ENCODE results near the gene USH1C.

Gene USH1C

GRCh38 chr11:17526326-17526725 is 17.9 kb downstream of the USH1C start:
- no peak for DNase-seq (ENCODE audit: low read depth)

DNA sequence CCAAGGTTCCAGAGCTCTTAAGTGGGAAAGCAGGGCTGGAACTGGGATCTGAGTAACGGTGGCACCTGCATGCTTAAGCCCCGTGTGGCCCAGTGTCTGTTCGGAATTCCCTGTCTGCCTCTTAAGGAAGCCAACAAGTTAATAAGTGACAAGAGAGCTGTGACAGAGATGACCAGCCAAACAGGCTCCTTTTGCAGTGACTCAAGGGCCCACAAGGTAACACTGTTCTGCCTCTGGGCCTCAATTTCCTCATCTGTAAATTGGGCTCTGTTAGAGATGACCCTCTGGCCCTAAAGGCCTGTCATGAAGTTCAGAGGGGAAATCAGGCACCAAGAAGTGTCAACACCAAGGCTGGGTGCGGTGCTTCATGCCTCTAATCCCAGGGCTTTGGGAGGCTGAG is 18.6 kb downstream of the USH1C start:
- DNase-seq (ENCODE audit: low read depth), result no peak

- no peak for DNase-seq (ENCODE audit: low read depth)
These were observed 20.0 kb downstream of the USH1C start for GRCh38 chr11:17524221-17524620.

DNA sequence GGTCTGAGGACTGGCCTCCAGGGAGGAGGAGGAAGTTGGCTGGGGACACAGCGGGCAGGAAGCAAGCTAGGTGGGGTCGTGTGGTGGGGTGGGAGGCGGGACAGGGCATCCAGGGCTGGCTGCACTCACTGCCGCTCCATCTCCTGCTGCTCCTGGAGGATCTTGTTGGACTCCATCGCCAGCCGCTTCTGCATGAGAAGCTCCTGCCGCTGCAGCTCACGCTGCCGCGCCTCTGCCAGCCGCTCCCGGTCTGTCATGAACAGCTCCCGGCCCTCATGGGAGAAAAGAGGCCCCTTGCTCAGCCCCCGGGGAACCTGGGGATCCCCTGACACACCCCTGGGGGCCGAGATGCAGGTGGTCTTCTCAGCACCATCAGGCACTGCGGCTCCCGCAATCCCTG is 21.6 kb downstream of the USH1C start:
- DNase-seq (ENCODE audit: low read depth), result no peak

DNA sequence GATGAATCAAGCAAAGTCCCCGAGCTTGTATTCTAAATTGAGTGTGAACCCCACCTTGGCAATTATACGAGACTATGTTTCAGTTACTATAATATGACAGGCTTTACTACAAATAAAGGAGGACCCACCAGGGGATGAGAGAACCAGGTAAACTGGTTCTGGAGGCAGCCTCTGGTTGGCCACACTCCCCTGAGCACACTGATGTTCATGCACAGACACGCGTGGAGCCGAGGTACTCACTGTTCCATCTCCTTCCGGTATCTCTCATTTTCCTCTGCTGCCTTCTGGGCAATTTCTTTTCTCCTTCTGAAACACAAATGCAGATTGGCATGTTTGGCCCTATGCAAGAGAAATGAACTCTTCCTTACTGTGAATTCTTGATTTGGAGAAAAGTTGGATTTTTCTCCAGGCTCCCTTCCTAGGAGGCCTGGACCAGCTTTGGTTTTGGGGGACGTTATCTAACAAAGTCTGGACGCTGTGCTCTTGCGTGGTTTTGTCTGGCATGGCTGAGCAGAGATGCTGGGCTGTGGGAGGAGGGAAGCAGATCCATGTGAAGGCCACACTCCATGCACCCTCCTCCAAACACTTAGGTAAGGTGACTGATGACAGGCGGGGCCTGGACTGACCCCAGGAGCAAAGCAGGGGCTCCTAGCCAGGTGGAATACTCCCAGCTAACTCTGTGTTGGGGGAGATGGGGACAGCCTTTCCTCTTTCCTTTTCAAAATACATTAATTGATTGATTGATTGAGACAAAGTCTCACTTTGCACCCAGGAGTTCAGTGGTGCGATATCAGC is 22.9 kb downstream of the USH1C start:
- no peak for DNase-seq (ENCODE audit: low read depth)

DNA sequence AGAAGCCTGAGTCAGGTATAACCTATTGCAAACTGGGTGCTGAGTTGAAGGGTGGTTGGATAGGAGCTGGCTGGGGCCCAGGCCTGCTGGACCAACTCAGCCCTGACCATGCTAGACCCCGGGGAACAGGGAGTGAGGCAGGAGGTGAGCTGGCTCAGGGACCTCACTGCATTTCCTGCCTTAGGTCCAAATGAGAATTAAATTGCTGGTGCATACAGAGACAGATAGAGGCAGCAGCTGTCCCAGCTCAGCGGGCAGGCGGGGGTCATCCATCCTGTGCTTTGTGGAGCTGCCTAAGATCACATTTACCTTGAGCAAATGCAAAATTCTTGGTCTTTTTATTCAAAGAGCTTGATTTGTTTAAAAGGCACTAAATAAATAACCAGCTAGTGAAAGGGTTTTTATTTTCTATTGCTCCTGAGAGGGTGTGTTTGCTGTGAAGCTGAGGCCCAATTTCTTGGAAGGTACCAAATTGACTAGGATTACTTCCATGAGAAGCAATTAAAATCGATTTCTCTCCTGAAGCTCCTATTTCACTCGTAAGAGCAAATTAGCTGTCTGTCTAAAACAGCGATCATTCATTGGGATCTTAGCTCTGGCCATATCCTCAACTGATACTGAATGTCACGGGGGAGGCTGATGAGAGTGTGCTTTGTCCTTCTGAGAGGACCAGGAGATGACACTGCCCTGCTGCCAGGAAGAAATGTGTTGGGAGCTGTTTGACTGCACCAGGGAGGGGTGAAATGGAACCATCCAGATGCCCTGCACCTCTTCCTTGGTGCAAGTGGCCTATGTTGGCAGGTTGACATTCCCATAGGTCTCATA is 24.9 kb downstream of the USH1C start:
- DNase-seq (ENCODE audit: low read depth), result no peak

DNA sequence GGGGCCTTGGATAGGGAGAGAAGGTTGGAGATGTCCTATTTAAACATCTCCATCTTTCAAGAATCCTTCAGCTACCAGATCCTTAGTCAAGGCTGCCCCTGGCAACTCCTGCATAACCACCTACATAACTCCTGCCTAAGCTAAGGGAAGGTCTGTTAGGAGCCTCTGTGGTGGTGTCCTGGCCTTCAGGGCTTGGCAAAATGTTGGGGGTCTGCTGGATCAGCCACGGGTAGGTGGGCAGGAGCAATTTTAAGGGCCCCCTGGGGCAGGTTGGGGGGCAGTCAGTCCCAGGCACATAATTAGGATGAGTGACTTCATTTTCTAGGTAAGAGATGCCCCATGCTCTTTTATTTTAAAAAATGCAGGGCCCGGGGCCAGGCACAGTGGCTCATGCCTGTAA is 25.9 kb downstream of the USH1C start:
- DNase-seq (ENCODE audit: low read depth), result no peak

DNA sequence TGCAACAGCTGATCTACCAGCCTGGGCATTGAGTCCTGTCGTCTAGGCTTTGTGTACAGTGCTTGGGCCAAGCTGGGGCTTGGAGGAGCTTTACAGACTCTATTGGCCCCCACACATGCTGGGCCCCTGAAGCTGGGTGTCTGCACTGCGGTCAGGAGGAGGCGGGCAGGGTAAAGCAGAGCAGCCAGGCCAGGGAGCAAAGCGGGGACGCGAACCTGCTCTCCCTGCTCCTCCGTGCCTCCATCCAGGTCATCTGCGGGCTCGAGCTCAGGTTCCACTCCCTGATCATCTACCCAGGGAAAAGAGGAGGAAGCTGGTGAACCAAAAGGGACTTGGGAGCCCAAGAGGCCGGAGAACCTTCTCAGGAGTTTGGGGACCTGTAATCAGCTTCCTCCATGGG is 27.0 kb downstream of the USH1C start:
- DNase-seq (ENCODE audit: low read depth), result no peak

- DNase-seq (ENCODE audit: low read depth), result no peak
These were observed 27.6 kb downstream of the USH1C start for GRCh38 chr11:17516551-17517150.

DNA sequence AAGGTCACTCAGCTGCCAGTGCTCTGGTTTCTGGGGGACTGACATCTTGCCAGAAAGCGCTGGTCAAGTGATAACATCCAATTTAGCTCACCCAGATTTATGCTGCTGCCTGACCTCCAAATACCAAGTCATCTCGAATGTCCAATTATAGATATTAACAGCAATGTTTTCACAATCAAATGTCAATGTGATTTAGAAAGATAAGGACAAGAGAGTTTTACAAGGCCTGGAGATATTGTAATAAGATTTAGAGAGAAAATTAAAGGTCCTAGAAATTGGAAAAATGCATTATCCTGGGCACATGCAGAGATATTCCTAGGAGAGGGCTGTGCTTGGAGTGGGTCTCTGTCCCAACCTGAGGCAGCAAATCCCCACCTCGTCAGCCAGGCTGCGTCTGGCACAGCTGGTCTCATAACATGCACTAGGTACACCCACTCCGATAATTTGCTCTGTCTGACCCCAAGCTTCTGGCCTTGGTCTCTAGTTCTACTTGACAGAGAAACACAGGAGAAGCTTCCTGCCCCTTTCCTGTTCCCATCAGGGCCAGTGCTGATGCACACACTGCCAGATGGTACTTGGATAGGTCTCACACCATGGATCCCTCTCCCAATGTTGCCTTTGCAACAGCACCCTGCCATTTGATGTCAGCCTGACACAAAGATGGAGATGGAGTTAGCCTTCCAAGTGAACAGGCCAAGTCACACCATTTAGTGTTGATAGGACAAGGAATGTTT is 28.6 kb downstream of the USH1C start:
- no peak for DNase-seq (ENCODE audit: low read depth)

- DNase-seq (ENCODE audit: low read depth), result no peak
These were observed 29.7 kb downstream of the USH1C start for GRCh38 chr11:17514476-17514875.

- DNase-seq (ENCODE audit: low read depth), result no peak
These were observed 30.4 kb downstream of the USH1C start for GRCh38 chr11:17513853-17514252.

DNA sequence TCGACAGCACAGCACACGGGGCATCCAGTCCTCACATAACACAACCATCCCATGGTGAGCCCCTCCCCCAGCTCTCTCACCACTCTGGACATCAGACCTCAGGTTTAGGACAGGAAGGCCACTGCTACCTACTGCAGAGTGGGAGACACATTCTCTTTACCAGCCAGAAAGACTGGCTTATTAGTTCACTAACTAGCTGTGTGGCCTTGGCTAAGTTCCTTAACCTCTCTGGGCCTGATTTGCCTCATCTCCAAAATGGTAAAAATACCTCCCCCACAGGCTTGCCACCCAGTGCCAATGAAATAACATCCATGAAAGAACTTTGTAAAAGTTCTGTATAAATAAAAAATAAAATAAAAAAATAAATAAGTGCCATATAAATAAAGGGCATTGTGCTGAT is 32.1 kb downstream of the USH1C start:
- DNase-seq (ENCODE audit: low read depth), result no peak

DNA sequence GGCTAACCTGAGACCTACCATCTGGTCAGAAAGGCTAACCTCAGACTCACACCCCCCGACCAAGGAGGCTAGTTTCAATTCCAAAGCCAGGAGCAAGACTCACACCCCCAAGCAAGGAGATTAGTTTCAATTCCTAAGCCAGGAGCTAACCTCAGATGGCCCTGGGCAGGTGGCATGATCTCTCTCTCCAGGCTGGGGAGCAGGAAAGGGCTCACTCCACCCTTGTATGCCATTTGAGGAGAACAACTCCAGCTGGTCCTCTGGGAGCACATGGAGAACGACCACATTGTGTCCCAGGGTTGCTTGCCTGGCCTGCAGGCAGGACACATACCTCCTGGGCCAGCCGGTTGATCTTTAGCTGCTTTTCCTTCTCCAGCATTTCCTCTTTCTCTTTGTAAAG is 32.6 kb downstream of the USH1C start:
- DNase-seq (ENCODE audit: low read depth), result no peak

DNA sequence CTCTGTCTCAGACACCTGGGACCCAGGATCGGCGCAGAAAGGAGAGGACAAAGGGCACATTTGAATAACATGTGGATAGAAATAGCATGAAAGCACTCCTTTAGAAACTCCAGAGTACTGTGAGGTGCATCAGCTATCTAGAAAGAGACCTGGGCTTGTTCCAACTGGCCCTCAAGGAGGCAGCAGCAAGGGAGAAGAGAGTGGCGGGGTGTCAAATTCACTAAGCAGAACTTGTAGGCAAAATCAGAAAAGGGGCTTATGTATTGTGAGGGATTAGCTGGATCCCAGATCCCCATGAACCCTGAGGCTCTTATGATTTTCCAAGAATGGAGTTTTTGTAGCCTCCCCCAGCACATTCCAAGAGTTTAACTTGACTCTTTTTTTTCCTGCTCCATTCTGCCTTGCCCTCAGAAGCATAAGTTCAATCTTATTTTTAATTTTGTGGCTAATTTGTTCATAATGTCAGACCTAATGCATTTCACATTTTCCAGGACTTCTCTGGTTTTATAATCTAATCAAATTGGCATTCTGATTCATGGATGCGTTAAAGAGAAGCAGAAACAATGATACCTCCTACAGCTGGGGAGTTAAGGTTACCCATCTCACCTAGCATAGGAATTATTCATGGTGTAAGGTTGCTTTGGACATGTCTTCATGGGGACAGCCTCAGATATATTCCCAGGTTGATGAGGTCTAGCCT is 33.6 kb downstream of the USH1C start:
- DNase-seq (ENCODE audit: low read depth), result no peak

DNA sequence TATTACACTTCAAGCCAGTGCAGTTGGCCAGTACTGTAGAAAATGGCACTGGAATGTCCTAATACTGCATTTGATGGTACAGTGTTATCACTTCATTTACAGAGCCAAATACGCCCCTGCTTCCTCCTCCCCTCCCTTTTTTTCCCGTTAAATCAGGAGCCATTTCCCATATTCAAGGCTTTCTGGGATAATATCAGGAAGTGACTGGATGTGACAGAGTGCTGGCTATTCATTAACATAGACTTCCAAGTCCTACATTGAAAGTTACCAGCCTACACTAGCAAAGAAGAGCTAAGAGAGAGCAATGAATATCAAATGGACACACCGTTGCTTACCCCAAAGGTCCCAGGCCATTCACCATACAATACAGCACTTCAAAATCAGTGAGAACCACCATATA is 35.4 kb downstream of the USH1C start:
- DNase-seq (ENCODE audit: low read depth), result no peak

GRCh38 chr11:17508306-17508705 is 35.9 kb downstream of the USH1C start:
- DNase-seq (ENCODE audit: low read depth), result no peak

- no peak for DNase-seq (ENCODE audit: low read depth)
These were observed 36.4 kb downstream of the USH1C start for GRCh38 chr11:17507773-17508172.

GRCh38 chr11:17506942-17507341 is 37.3 kb downstream of the USH1C start:
- DNase-seq (ENCODE audit: low read depth), result no peak

DNA sequence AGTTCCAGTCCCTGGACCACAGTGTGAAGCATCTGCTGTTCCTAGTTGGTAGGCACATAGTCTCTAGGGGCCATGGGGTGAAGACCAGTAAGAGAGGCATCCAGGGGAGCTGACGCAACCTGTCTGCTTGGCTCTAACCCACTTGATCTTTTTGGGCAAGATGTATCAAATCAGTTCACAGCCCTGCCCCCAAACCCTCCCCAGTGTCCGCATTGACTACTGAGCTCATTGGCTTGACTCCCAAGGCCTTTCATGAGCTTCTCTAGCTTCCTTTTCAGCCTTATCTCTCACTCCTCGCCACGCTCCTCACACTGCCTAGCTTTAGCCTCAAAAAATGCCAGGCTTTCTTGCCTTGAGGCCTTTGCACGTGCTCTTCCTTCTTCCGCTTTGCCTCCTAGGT is 37.9 kb downstream of the USH1C start:
- no peak for DNase-seq (ENCODE audit: low read depth)

DNA sequence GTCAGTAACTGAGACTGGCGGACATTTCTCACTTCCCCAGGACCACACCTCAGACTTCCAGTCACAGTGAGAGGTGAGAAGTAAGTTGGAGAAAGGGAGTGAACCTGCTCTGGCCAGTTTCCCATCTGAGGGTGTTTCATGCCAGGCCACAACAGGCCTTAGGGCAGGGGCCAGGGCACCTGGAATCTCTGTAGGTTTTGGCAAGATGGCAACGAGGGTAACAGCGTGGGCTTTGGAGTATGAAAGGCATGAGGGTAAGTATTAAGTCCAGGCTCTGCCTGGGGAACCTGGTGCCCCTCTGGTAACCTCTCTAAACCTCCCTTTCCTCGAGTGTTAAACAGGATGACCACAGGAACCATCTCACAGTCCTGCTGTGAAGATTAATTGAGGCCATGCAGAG is 39.1 kb downstream of the USH1C start:
- no peak for DNase-seq (ENCODE audit: low read depth)
